Gastroesophageal sphincter (tissue), 4 donors: ENCODE measurements around the gene PLPP6. TPM values are rescaled to one million over a fixed set of nuclear protein-coding genes. Genes with fewer than 3 reads are reported as not detected.

Source experiments
- ATAC-seq: fragments of 150-250 bp; one replicate; pipeline ENCODE4 v1.9.1; 2016; ENCODE audit warnings: mild to moderate bottlenecking, moderate library complexity
- H3K27ac ChIP-seq, 4 donors: fragments of 200-600 bp; sonication (generic) in 3 of 4; 1 replicate in 3 of 4; 2 replicates in 1 of 4; pipeline ENCODE4 v1.5.1; 2016 to 2019
- H3K27me3 ChIP-seq: fragments of 200-600 bp; sonication (generic); one replicate; pipeline ENCODE4 v1.5.1; 2019
- H3K36me3 ChIP-seq, 2 donors: fragments of 200-600 bp; sonication (generic); one replicate each; pipeline ENCODE4 v1.5.1; 2019; ENCODE audit warnings: control low read depth in 1 of 2
- H3K4me1 ChIP-seq, 3 donors: fragments of 200-600 bp; sonication (generic); 1 replicate in 2 of 3; 2 replicates in 1 of 3; pipeline ENCODE4 v1.5.1; 2016 to 2019; ENCODE audit warnings: control low read depth in 2 of 3
- H3K4me3 ChIP-seq, 2 donors: fragments of 200-600 bp; sonication (generic); one replicate each; pipeline ENCODE4 v1.5.1; 2019; ENCODE audit warnings: mild to moderate bottlenecking in 1 of 2, moderate library complexity in 1 of 2
- H3K9me3 ChIP-seq, 3 donors: fragments of 200-600 bp; sonication (generic); one replicate each; pipeline ENCODE4 v1.5.1; 2017 to 2019; ENCODE audit warnings: control low read depth in 2 of 3
- EP300 ChIP-seq: sonication (generic); formaldehyde crosslinking; IDR thresholded peaks from one replicate; pipeline ENCODE4 v1.6.1; 2017; ENCODE audit warnings: antibody characterized with exemption, mild to moderate bottlenecking
- POLR2A ChIP-seq, 2 donors: fragments of 450-650 bp; IDR thresholded peaks; one replicate each; pipeline ENCODE4 v1.6.1; 2017; ENCODE audit warnings: antibody characterized with exemption in 2 of 2, mild to moderate bottlenecking in 2 of 2, moderate library complexity in 1 of 2
- POLR2AphosphoS5 ChIP-seq: sonication (generic); formaldehyde crosslinking; IDR thresholded peaks from one replicate; pipeline ENCODE4 v1.6.1; 2017; ENCODE audit warnings: antibody characterized with exemption
- WGBS, 2 donors: methylation state at CpG; one replicate each; pipeline ENCODE4 v1.1.5; 2018; ENCODE audit warnings: low coverage in 1 of 2; 5-methylcytosine and 5-hydroxymethylcytosine counted together
- total RNA-seq, 4 donors: library from RNA; depleted of rRNA; stranded (reverse); fragments of >200 nt; gene quantifications; one replicate each; pipeline ENCODE4 v1.1.0, GENCODE V29; 2016
- TF ChIP-seq, protein P1 (sequence below), 4 experiments: fragments of 200-600 bp in 2 of 4; fragments of 450-650 bp in 2 of 4; sonication (generic) in 1 of 4; IDR thresholded peaks; one replicate each; pipeline ENCODE4 v1.5.1; 2017 to 2019; ENCODE audit warnings: antibody characterized with exemption in 4 of 4, mild to moderate bottlenecking in 2 of 4, moderate library complexity in 2 of 4

The PLPP6 gene
- total RNA-seq, 4 donors from 2014 or later = 5.3 to 8.1 (median 6.6) TPM

DNA sequence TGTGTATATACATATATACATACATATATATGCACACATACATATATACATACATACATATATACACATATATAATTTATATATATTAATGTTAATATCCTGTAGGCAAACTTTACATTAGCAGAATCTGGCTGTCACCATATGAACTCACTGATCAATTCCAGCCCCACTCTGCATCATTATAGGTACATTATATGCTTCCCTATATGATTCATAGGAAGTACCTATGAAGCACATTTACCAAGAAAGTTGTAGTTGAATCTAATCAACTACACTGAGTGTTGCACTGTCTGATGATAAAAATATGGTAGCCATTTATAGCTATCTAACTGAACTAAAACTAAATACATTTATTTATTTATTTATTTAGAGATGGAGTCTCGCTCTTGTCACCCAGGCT is 9.6 kb downstream of the PLPP6 start:
- TF ChIP-seq POLR2AphosphoS5 (no peak), POLR2A (IDR thresholded peaks at IDR 0.05) (no peak), EP300 (no peak)
- TF ChIP-seq, protein P1, sequence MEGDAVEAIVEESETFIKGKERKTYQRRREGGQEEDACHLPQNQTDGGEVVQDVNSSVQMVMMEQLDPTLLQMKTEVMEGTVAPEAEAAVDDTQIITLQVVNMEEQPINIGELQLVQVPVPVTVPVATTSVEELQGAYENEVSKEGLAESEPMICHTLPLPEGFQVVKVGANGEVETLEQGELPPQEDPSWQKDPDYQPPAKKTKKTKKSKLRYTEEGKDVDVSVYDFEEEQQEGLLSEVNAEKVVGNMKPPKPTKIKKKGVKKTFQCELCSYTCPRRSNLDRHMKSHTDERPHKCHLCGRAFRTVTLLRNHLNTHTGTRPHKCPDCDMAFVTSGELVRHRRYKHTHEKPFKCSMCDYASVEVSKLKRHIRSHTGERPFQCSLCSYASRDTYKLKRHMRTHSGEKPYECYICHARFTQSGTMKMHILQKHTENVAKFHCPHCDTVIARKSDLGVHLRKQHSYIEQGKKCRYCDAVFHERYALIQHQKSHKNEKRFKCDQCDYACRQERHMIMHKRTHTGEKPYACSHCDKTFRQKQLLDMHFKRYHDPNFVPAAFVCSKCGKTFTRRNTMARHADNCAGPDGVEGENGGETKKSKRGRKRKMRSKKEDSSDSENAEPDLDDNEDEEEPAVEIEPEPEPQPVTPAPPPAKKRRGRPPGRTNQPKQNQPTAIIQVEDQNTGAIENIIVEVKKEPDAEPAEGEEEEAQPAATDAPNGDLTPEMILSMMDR (IDR thresholded peaks at IDR 0.05) = no peak

DNA sequence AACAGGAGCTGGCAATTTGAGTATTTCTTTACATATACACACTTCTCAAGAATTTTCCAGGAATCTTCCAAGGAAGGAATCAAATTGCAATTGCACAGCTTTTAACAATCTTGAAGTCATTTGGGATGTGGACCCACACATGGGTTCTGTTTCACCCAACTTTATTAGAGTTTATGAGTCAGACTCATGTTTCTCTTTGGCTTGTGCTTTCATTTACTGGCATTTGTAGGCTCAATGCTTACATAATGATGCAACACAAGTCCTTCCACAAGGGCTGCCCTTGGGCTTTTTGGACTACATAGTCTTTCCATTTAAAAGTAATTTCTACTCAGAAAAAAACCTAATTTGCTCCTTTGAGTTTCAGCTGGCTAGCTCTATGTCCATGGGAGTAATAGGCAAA is 12.7 kb downstream of the PLPP6 start:
- TF ChIP-seq, protein P1 (IDR thresholded peaks at IDR 0.05) = no peak
- TF ChIP-seq POLR2AphosphoS5 = no peak
- no peak overlapping the region for H3K27ac ChIP-seq
- H3K4me1 ChIP-seq = peaks cover 0 to 11% (median 0%) of the 10 kb centered on the region in 3 donors
- H3K9me3 ChIP-seq = no peaks in the 10 kb centered on the region
- ATAC-seq = no peak
- H3K4me3 ChIP-seq = no peak overlapping the region
- no peaks in the 10 kb centered on the region for H3K36me3 ChIP-seq
- no peaks in the 10 kb centered on the region for H3K27me3 ChIP-seq

More for the DNA sequence above, 9.6 kb downstream of the PLPP6 start:
- WGBS, 2 donors = 100% methylated on average over 1 of the region's 1 CpG; no CpG with 5 or more reads in 1 of the 2 donors
- no peaks in the 10 kb centered on the region for H3K9me3 ChIP-seq
- no peak for ATAC-seq
- H3K27ac ChIP-seq = no peak overlapping the region
- no peak overlapping the region for H3K4me3 ChIP-seq
- H3K27me3 ChIP-seq = no peaks in the 10 kb centered on the region
- peaks cover 0 to 3% (median 0%) of the 10 kb centered on the region in 3 donors for H3K4me1 ChIP-seq
- H3K36me3 ChIP-seq = no peaks in the 10 kb centered on the region

DNA sequence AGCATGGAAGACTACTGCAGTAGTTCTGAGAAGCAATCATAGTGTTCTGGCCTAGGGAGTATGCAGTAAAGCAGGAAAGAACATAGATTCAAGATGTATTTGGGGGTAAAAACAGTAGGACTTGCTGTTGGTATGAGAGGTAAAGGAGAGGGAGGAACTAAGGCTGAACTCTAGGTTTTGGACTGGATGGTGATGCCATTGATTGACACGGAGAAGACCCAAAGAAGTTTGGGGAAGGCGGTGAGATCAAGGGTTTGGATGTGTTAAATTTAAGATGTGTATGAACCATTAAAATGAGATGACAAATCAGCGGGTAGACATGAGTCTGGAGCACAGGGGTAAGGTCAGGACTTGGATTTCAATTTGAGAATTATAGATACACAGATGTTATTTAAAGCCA is 15.3 kb downstream of the PLPP6 start:
- H3K27ac ChIP-seq = peak overlapping the region in 1 of 4 donors; percentile 98
- H3K27me3 ChIP-seq = no peaks in the 10 kb centered on the region
- TF ChIP-seq POLR2A (IDR thresholded peaks at IDR 0.05) (no peak), POLR2AphosphoS5 (no peak)
- TF ChIP-seq, protein P1 (IDR thresholded peaks at IDR 0.05) = no peak
- H3K4me1 ChIP-seq = peaks cover 2 to 31% (median 4%) of the 10 kb centered on the region in 3 donors
- no peaks in the 10 kb centered on the region for H3K9me3 ChIP-seq
- no peaks in the 10 kb centered on the region for H3K36me3 ChIP-seq
- no peak overlapping the region for H3K4me3 ChIP-seq
- ATAC-seq = no peak
- WGBS, 2 donors = 75 to 96% methylated on average over 2 to 3 of the region's 3 CpGs

DNA sequence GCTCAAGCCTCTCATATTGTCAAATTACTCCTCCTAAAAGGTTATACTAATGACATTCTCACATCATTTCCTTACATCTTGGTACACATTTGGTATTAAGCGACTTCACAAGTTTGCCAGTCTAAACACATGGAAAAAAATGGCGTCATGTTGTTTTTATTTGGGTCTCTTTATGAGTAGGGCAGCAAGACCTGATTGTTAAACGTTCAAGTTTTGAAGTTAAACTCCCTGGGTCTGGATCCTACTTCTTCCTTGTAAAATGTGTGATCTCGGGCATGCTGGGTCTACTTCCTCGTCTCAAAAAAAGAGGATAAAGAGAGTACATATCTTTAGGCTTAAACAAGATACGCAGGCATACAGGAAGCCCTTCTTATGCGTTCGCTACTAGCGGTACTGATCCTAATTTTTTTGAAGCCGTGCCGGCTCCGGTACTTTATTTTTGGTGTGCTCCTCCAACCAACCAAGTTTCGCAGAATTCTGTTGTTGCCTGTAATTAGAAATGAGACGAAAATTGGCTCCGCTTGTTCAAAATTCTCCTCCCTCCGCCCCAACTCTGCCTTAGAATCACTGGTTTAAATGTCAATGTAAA is 16.7 kb downstream of the PLPP6 start:
- H3K4me1 ChIP-seq = peaks cover 2 to 43% (median 4%) of the 10 kb centered on the region in 3 donors
- no peaks in the 10 kb centered on the region for H3K9me3 ChIP-seq
- no peaks in the 10 kb centered on the region for H3K36me3 ChIP-seq
- H3K4me3 ChIP-seq = peak overlapping the region; percentile 82 to 91
- no peaks in the 10 kb centered on the region for H3K27me3 ChIP-seq
- peak; percentile 13 for ATAC-seq
- TF ChIP-seq EP300 (no peak), POLR2A (IDR thresholded peaks at IDR 0.05) (no peak), POLR2AphosphoS5 (no peak)
- TF ChIP-seq, protein P1 (IDR thresholded peaks at IDR 0.05) = peak in 1 of 4 experiments; percentile 2
- WGBS, 2 donors = 0% methylated on average over 13 to 15 of the region's 16 CpGs
- H3K27ac ChIP-seq = peak overlapping the region; percentile 98 to 100 (median 98)
